Right lung (tissue), 5 donors: ENCODE data around the gene HIBCH. TPM values are rescaled to one million over a fixed set of nuclear protein-coding genes. Genes with fewer than 3 reads are reported as not detected.

ENCODE experiments used
- DNase-seq, 2 donors: peaks; one replicate each; pipeline ENCODE4 v3.0.0-alpha.2; 2013
- polyA plus RNA-seq, 5 donors: library from polyadenylated mRNA; unstranded; fragments of 120-200 nt; gene quantifications; one replicate each; pipeline versions ENCODE4 v1.2.1 to v1.2.3, GENCODE V29; 2013; ENCODE audit warnings: inconsistent platforms in 1 of 5, low replicate concordance in 1 of 5; ENCODE audit not compliant: insufficient read length in 5 of 5, insufficient read depth in 1 of 5

The HIBCH gene
- polyA plus RNA-seq, 5 donors = 50.4 to 89.4 (median 75.7) TPM

DNA sequence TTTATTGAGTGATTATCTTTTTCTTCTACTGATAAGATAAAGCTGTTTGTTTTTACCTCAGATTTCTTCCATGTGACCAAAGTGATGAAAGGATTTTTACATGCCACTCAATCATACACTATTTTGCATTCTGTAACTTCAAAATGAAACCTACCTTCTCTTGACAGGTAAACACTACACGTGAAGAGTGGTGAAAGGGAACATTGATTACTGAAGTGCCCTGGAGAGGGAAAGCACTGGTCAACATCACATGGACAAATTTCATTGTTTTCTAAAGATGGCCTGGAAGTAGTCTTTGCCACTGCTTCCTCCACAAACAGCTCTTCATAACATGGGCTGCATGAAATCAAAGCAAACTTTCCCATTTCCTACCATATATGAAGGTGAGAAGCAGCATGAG lies 120.1 kb downstream of the HIBCH start:
- no peak for DNase-seq

- DNase-seq = no peak
Measured at GRCh38 chr2:190199109-190199508, 120.5 kb downstream of the HIBCH start.

DNA sequence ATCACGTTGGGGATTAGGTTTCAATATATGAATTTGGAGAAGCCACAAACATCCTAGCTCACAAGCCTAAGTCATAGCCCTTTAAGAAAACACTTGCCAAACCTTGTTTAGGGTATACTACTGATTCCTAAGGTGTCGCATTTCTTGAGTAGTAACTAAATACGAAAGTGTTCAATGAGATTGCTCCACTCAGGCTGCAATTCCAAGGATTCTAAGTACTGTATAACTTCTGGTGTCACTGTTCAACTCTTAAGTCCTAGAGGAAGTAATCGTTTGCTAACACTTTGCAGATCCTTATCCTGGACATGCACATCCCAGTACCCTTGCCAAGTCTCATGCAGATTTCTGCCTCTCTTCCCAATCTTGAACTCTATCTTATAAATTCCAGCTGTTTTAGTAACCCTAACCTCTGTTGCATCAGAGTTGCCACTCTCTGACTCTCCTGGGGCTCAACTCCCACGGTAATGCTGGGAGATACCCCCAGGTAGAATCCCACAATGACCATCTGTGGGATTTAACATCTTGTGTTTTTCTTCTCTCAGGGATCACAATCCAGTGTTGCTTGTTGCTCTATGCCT lies 122.4 kb downstream of the HIBCH start:
- no peak for DNase-seq

DNA sequence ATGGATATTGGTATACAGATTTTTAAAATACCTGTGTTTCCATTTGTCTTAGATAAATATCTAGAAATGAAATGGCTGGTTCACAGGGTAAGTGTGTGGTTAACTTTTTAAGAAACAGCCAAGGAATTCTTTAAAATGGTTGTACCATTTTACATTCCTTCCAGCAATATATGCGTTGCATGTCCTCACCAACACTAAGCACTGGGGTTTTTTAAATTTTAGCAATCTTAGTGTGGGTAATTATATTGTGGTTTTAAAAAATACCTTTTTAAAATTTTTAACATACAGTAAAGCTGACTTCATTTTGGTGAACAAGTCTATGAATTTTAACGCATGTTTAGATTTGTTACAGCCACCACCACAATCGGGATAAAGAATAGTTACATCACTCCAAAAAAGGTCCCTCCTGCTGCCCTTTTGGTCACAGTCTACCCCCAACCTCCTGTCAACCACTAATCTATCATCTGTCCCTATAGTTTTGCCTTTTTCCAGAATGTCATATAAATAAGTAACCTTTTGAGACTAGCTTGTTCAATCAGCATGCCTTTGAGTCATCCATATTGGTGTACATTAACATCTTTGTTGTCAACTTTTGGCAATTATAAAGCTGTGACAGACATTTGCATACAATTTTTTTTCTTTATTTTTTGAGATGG lies 129.0 kb downstream of the HIBCH start:
- no peak for DNase-seq

- no peak for DNase-seq
Measured at GRCh38 chr2:190188289-190188688, 131.3 kb downstream of the HIBCH start.

DNA sequence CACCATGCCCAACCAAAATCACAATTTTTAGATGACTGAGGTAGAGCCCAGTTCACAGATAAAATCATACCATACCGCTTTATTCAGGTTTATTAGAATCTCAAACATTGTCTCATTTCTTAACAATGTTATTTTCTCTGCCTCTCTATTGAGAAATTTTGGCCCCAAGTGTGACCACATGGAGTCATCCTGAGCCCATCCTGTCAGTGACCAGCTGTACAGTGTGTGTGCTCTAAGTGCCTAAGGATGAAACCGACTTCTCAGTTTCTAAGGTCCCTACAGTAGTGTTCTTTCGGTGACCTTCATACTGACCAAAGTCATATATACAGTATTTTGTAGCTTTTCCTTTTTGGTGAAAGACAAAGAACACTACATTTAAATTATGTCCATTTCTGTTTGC lies 133.4 kb downstream of the HIBCH start:
- DNase-seq = no peak

DNA sequence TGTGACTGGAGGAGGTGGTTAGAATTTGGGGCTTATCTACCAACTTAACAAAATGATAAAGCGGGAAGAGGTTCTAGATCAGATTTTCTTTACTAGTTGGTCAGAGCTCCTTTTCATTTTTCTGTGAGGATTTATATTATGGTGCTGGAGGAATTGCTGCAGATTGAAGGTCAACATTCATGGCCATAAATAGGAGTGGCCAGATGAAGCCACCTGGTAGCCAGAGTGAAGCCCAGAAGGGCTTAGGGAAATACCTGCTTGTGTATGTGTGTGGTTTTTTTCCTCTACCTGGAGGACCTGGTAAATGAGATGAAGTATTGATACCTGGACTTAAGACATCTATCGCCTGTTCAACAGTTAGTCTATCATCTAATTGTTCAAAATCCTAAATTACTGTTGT lies 134.2 kb downstream of the HIBCH start:
- no peak for DNase-seq

- no peak for DNase-seq
Measured at GRCh38 chr2:190184460-190184859, 135.2 kb downstream of the HIBCH start.

DNA sequence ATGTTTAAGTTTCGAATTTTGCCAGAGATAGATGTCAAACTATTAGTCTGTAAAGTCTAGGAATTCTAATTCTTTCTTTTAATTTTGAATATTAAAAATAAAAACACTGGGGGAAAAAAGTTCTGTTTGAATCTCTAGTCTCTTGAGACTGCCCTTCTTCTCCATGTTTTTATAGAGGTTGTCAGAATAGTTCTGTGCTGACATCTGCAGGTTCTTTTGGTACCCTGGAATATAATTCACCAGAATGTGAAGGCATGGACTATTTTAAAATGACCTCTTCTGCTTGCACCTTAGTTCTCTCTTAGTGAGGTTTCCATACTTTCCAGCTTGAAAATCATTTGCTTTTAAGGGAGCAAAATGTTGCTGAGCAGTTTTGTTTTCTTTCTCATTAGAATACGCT lies 136.1 kb downstream of the HIBCH start:
- DNase-seq = no peak

- DNase-seq = no peak
Measured at GRCh38 chr2:190182071-190182524, 137.5 kb downstream of the HIBCH start.

GRCh38 chr2:190181123-190181669 lies 138.4 kb downstream of the HIBCH start:
- DNase-seq = no peak

DNA sequence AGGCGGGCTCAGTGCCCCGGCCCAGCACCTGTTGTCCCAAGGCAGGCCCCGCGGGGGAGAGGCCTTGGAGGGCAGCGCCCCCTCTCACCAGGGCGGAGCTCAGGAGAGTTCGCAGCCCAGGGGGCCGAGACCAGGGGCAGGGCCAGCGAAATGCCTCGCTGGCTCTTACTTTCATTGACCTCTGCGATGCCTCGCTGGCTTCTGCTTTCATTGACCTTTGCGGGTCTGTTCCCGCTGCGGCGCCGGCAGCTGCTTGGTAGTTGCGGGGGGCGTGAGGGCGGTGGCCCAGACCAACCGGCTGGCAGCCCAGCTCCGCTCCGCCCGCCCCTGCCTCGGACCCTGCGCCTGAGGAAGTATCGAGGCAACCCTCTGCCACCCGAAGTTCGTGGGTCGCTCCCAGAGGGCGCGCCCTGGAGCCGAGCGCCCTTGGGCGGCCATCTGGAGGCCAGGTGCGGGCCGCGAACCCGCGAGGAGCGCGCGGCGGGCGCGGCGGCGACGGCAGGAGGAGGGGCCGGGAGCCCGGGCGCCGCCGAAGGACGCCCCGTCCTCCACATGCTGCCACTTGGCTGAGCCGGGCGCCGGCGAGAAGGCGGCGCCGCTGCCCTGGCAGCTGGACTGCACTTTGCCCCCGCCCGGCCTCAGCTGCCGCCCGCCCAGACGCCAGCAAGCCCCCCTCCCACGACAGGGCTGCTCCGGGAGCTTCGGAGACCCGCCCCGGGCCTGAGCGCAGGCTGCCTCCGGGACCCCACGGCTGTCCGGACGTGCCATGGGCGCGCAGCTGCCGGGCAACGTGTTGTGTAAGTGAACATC lies 139.1 kb downstream of the HIBCH start:
- DNase-seq = peak; percentile 32 to 33

DNA sequence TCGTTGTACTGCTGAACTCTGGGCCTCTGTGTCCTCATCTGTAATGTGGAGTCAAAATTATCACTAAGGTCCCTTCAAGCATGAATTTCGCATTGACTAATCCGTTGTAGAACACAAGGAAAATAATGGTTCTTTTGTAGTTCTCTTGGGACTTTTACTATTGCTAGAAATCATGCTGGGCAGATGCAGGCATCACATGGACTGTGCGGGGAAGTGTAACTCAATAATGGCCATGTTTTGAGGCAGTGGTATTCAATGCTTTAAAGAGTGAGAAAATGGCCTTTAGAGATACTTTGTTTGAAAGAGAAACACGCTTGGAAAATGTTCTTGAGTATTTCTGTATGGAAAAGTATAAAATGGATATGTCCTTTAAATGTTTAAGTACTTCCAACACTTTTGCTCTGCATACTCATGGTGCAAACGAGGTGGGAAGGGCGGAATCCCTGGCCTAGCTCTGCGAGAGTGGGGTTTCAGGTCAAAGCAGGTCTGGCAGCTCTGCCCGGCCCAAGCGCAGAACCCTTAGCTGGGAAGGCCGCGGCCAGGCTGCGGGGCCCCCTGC lies 139.8 kb downstream of the HIBCH start:
- no peak for DNase-seq

- no peak for DNase-seq
Measured at GRCh38 chr2:190178066-190178722, 141.4 kb downstream of the HIBCH start.

DNA sequence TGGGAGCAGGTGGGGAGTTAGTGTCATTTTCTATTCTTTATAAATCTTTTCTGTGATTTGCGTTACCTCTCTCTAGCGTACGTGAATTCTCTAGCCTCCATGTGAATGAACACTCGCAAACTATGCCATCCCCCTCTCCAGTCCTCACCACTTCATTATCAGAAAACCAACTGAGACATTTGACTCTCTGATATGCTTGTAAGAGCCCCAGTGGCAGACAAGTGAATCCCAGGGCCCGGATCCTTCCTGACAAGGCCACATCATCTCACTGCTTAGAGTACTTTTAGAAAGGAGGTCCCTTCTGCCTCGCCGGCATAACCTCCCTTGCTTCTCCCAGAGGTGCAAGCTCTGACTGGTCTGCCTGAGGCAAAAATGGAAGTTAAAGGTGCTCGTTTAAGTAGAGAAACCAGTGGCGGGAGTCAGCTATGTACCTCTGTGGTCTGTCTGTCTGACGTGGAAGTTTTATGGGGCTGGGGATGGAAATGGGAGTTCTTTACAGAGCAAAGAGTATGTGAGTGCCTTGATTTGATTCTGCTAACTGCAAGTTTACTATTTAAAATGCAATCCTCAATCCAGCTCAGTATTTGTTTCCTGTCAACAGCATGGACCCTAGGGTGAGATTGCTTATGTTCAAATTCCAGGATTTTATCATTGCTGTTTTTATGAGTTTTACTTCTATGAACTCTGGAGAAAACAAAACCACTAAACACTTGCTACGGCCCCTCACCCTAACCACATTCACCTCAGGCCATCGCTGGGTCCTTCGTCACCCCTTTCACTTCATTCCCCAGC lies 142.2 kb downstream of the HIBCH start:
- no peak for DNase-seq

DNA sequence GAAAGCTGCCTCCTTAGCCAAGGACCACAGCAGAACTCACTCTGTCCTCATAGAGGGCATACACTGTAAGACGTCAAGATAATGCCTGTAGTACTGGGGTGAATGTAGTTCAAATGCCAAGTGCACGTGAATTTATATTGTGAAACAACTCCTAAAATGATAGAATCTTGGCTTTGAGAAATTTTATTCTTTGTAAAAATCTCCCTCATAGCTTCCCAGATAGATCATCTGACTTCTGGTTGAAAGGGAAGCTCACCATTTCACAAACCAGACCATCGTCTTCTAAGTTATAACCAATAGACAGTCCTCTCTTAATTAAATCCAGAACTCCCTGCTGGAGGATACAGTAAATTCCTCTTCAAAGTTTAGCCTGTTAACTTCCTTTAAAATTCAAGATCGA lies 146.2 kb downstream of the HIBCH start:
- no peak for DNase-seq

GRCh38 chr2:190170673-190171072 lies 149.0 kb downstream of the HIBCH start:
- DNase-seq = no peak

DNA sequence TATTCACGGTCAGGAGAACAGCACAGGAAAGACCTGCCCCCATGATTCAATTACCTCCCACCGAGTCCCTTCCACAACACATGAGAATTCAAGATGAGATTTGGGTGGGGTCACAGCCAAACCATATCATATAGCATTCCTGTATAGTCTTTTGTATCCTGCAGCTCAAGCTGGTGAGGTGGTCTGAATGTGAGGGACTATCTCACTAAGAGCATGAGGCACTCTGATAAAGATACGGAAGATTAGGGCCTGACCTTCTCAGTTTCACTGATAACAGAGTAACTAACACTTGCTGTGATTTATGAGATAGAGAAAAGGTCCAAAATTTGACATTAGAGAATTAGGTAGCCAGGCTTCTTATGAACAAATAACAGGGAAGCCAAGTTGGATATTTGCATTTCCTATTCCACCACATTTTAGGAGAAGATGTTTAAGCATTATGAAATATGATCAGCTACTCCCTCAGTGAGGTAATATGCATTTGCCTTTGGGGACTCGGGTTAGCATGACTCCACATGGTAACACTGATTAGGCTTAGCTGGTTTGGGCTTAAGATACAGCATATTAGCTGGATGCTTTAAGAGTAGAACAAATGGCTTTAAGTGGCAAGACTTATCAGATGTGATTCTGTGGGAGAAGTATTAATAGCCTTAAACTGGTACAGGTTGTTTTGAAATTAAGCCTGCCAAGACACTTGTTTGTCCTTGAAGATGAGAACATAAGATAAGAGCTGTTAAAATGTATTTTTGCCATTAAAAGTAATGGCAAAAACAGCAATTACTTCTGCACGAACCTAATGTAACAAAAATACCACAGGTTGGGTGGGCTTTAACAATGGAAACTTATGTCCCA lies 150.2 kb downstream of the HIBCH start:
- no peak for DNase-seq

DNA sequence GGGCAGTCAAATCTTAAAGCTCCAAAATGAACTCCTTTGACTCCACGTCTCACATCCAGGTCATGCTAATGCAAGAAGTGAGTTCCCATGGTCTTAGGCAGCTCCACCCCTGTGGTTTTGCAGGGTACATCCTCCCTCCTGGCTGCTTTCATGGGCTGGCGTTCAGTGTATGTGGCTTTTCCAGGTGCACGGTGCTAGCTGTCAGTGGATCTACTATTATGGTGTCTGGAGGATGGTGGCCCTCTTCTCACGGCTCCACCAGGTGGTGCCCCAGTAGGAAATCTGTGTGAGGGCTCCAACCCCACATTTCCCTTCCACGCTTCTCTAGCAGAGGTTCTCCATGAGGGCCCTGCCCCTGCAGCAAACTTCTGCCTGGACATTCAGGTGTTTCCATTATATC lies 151.9 kb downstream of the HIBCH start:
- no peak for DNase-seq

DNA sequence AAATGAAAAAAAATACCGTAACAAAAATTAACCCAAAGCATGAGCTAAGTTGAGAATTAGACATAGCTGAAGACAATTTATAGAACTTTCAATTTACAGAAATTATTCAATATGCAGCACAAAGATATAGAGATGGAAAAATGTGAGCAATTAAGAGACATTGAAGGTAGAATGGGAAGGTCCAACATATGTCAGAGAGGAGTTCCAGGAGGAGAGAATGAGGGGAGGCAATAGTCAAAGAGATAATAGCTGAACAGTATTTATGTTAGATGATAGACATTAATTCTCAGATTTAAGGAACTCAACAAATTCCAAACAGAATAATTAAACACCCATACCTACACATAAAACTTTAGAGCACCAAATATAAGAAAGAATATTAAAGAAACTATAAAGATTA lies 154.1 kb downstream of the HIBCH start:
- DNase-seq = no peak
